Suprapubic skin (tissue), 3 donors: ENCODE results near the gene EPHA10.

ENCODE experiments used
- POLR2AphosphoS5 ChIP-seq, 3 donors: sonication (generic); formaldehyde crosslinking; IDR thresholded peaks; one replicate each; pipeline ENCODE4 v1.6.1; 2017; ENCODE audit warnings: antibody characterized with exemption in 3 of 3
- TF ChIP-seq, protein P1 (sequence below), 2 donors: fragments of 200-600 bp in 1 of 2; fragments of 450-650 bp in 1 of 2; sonication (generic) in 1 of 2; IDR thresholded peaks; one replicate each; pipeline ENCODE4 v1.5.1; 2016 to 2019; ENCODE audit warnings: antibody characterized with exemption in 2 of 2, mild to moderate bottlenecking in 1 of 2, moderate library complexity in 1 of 2

DNA sequence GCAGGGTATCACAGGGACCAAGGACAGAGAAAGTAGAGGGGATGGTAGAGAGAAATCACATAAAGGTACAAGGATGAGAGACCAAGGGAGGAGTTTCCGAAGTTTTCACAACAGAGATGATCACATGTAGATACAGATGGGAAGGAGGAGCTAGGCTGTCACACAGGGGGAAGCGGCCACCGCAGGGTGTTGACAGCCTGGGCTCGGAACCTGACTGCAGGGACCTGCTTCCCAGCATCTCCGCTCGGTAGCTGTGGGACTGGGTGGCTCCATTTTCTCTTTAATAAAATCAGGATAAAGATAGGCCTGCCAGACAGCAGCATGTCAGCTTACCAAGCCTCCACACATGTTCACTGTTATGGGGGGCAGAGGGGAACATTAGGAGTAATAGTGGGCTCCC lies 40.3 kb downstream of the EPHA10 start:
- TF ChIP-seq, protein P1, sequence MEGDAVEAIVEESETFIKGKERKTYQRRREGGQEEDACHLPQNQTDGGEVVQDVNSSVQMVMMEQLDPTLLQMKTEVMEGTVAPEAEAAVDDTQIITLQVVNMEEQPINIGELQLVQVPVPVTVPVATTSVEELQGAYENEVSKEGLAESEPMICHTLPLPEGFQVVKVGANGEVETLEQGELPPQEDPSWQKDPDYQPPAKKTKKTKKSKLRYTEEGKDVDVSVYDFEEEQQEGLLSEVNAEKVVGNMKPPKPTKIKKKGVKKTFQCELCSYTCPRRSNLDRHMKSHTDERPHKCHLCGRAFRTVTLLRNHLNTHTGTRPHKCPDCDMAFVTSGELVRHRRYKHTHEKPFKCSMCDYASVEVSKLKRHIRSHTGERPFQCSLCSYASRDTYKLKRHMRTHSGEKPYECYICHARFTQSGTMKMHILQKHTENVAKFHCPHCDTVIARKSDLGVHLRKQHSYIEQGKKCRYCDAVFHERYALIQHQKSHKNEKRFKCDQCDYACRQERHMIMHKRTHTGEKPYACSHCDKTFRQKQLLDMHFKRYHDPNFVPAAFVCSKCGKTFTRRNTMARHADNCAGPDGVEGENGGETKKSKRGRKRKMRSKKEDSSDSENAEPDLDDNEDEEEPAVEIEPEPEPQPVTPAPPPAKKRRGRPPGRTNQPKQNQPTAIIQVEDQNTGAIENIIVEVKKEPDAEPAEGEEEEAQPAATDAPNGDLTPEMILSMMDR (IDR thresholded peaks at IDR 0.05), result no peak
- no peak for TF ChIP-seq POLR2AphosphoS5 (IDR thresholded peaks at IDR 0.05)
